T-helper 22 cell (primary cell): ENCODE results near the gene RMP24.
"Not testable (repeated sequence)": the region's sequence is repeated elsewhere in the genome, so short reads cannot be mapped to it uniquely, and the experiment has no call there.

ENCODE experiments used
- DNase-seq: peaks from one replicate; pipeline ENCODE4 v3.0.0-alpha.2; 2020; ENCODE audit warnings: low read depth

Gene RMP24

DNA sequence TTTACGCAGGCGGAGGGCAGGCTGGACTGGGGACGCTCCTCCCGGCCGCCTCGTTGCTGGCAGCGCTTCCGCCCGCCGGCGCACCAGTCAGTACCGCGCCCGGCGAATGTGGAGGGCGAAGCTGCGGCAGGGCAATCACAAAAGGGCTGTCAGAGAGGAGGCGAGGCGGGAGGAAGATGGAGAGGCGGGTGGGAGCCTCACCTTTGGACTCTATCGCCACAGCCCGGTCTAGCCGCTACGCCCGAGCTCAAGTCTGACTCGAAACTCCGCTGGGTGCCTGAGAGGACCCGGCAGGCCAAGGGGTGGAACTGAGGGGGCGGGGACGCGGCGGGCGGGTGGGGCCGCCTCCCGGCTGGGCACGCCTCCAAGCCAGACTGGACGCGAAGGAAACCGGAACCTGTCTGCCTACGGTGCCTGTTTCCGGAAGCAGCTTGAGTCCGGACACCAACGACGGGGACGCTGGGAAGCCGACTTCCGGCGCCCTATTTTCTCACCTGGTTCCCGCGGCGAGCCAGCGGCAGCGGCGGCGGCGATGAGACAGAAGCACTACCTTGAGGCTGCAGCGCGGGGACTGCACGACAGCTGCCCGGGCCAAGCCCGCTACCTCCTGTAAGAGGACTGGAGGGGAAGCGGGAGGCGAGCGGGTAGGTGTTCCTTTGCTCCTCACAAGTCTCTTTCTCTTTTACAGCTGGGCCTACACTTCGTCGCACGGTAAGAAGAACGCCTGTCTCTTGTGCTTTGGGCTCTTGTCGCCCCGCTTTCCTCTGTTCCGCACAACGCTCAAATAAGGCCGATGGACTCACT, at the start of gene RMP24:
Gene RMP24 (plus strand): TSS at position 483 of the 804 bp plus-strand sequence.
- DNase-seq, result peak; percentile 90

- DNase-seq, result no peak
These were observed 48.4 kb upstream of the RMP24 start for GRCh38 chr18:35923939-35924684.

- DNase-seq, result no peak
These were observed 45.6 kb upstream of the RMP24 start for GRCh38 chr18:35926884-35927283.

DNA sequence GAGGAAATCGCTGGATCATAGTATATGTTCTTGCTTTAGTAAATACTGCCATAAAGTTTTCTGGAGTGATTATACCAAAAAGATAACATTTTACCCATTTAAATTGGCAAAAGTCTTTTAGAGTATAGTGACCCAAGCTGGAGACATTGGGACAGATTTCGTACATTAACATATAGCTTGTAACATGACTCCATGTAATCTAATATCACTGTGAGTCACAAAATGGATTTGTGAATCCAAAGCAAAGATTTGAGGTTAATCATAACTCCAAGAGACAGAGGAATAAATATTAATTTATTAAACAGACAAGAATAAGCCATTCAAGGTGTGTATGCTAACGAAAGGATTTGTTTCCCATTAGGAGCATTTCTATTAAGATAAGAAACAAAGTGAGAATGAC, 45.0 kb upstream of the RMP24 start:
- DNase-seq, result no peak

DNA sequence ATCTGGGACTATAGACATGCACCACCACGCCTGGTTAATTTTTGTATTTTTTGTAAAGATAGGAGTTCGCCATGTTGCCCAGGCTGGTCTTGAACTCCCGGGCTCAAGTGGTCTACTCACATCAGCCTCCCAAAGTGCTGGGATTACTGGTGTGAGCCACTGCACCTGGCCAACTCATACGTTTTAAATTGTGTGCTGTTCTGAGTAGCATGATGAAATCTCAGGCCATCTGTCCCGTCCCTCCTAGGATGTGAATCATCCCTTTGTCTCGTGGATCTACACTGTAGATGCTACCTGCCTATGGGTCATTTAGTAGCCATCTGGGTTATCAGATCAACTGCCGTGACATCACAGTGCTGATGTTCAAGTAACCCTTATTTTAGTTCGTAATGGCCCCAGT, 38.5 kb upstream of the RMP24 start:
- no peak for DNase-seq

DNA sequence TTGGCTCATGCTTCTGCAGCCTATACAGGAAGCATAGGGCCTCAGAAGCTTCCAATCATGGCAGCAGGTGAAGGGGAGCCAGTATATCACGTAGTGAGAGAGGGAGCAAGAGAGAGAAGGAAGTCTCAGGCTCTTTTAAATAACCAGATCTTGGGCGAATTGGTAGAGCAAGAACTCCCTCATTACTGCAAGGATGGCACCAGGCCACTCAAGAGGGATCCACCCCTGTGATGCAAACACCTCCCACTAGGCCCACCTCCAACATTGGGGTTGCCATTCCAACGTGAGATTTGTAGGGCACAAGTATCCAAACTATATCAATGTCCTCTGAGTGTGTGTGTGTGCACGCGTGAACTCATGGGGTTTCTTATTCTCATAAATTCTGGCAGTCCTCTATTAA, 37.6 kb upstream of the RMP24 start:
- DNase-seq, result no peak

DNA sequence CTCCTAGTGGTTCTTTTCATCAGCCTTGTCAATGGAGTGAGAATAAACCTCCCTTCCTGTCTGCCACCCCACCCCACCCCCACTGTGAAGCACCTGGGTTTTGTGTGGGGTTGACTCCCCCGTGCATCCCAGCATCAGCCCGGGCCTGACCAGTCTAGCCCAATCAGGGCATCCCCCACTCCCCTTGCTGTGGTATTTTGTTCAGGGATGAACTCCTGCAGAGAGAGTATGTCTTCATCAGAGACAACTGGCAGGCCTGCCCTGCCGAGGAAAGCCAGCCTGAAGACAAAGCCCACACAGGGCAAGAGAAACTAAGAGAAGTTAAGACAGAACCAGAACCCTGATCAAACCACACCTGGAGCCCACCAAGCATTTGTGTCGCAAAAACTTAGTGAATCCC, 36.7 kb upstream of the RMP24 start:
- no peak for DNase-seq

- DNase-seq, result no peak
These were observed 35.5 kb upstream of the RMP24 start for GRCh38 chr18:35936951-35937350.

DNA sequence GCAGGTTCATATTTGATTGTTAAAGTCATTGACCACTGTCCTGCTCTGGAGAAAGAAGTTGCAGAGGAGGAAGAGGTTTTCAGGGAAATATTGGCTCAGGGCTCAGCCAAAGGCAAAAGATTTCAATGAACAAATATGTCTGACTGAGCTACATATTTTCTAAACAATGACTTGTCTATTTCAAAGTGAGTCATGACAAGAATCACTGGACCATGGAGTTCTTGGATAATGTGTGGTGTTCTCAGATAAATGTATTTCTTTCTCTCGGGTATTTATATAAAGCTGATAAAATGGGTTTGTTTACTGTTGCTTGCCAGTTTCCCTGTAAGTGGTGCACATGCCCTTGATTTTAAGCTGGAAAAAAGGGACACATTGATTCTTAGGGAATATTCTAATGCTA, 34.3 kb upstream of the RMP24 start:
- no peak for DNase-seq

DNA sequence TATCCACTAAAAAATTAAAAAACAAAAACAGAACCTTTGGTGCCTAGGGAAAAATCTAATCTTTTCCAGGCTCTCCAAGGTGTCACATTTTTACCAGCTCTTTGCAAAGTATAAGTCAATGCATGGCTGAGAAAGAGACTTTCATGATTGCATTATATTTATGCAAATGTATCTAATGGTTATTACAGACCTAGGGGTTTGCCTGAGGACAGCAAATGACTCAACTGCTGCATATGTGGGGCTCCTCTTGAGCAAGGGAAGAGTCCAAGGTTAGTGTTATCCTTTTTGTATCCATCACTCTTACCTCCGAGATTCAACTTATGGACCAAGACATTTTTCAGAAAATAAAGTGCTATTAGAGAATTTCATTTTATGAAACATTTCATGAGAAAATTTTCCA, 33.9 kb upstream of the RMP24 start:
- no peak for DNase-seq

GRCh38 chr18:35939138-35939537, 33.3 kb upstream of the RMP24 start:
- DNase-seq, result no peak

DNA sequence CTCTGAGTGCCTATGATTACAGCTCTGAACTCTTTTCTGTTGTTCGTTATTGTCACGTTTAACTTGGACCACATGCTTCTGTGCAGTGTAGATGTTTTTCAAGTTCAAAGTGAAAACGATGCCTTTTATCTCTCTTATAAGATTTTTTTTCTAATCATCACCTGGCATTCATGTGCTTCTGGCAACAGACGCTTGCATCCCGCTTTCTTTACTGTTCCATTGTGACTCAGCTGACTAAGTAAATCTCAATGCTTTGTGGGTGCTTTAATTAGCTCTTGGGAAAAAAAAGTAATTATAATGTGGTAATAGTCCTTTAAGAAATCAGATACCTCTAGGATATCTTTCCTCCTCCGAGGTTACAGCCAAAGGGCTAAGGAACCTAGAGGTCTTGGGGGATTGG, 31.2 kb upstream of the RMP24 start:
- no peak for DNase-seq

- no peak for DNase-seq
These were observed 30.3 kb upstream of the RMP24 start for GRCh38 chr18:35942133-35942532.

DNA sequence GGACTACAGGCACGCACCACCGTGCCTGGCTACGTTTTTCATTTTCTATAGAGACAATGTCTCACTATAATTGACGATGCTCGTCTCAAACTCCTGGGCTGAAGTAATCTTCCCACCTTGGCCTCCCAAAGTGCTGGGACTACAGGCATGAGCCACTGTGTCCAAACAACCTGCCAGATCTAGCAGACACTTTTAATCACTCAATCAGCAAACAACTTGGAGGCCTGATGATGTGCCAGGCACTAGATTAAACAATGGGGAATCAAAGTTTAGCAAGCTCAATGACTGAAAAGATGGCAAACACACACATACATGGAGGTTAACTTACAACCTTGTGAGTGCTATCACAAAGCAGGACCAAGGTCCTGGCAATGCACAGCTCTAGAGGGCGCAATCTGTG, 29.8 kb upstream of the RMP24 start:
- DNase-seq, result no peak

DNA sequence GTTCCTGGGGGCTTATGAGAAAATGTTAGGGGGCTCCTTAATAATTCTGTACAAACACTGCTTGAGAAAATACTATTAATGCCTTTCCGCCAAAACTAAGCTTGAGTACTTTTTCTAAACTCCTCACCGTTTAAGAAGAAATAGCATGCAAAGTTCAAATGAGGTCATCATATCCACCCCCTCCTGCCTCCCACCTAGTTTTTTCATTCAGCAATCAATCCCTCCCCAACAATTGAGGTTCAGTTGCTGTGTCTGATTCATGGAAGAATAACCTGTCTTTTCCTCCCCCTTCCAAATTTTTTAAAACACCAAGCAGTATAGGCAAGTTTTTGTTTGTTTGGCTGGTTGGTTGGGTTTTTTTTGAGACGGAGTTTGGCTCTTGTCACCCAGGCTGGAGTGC, 24.4 kb upstream of the RMP24 start:
- no peak for DNase-seq

DNA sequence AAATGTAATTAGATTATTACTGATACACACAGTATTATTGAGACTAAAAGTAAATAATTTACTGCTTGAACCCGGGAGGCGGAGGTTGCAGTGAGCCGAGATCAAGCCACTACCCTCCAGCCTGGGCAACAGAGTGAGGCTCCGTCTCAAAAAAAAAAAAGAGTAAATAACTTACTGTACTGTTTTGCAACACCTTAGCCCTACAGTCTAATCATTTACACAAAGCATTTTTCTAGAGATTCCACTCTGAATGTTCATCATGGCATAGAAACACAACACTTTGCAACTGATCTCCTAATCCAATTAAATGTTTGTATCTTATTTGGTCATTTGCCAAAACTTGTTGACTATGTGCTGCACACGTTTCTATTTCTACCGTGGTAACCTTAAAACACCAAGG, 23.4 kb upstream of the RMP24 start:
- no peak for DNase-seq

DNA sequence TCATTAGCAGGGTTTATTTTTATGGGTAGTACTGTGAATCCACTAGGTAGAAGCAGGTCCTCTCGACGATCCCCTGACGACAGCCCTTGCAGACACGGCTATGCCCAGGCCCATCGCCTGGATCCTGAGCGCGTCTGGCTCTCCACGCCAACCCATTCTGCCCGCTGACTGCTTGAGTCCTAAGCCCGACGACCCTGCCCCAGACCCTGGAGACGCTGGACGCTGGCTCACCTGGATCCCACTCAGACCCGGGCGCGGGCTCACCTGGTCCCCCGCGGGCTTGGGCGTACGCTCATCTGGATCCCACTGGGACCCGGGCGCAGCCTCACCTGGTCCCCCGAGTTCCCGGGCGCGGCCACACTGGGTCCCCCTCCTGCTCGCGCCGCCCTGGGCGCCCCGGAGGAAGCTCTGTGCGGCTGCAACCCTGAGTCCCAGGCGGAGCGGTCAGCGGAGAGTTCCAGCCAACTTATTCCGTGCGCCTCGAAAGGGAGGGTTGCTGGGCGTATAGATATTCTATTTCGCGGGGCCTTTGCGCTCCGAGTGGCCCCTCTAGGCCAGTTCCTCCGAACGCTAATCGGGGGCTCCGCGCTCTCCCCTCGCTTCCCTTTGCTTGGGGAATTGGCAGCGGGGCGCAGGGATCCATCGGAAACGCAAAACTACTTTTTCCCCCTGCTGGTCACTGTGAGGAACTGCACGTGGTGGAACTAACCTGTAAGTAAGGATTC, 22.4 kb upstream of the RMP24 start:
- DNase-seq, result peak; percentile 8

GRCh38 chr18:35950628-35950982, 21.9 kb upstream of the RMP24 start:
- no peak for DNase-seq

GRCh38 chr18:35953688-35954087, 18.8 kb upstream of the RMP24 start:
- DNase-seq, result no peak

DNA sequence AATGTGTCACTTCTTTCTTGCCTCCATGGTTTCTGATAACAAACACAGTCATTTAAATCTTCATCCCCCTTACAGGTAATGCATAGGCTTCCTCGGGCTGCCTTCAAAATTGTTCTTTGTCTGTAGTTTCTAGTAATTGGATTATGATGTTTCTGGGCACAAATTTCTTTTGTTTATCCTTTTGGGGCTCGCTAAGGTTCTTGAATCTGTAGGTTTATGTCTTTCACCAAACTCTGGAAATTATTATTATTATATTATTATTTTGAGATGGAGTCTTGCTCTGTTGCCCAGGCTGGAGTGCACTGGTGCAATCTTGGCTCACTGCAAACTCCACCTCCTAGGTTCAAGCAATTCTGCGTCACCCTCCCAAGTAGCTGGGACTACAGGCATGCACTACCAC, 16.3 kb upstream of the RMP24 start:
- no peak for DNase-seq

DNA sequence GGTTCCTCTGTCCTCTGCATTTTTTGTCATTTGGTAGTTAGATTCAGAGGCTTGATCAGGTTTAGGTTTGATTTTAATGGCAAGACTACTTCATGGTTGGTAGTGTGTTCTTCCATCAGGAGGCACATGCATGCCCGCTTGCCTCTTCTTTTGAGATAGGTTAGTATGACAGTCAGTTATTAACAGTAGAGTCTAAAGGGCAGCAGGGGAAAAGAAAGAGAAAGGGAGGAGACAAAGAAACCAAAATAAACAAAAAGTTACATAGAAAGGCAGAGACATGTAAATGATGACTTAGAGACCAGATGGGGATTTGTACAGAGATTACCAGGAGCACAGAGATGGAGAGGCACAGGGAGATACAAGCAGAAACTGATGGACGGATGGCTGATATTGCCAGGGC, 10.2 kb upstream of the RMP24 start:
- DNase-seq, result no peak

DNA sequence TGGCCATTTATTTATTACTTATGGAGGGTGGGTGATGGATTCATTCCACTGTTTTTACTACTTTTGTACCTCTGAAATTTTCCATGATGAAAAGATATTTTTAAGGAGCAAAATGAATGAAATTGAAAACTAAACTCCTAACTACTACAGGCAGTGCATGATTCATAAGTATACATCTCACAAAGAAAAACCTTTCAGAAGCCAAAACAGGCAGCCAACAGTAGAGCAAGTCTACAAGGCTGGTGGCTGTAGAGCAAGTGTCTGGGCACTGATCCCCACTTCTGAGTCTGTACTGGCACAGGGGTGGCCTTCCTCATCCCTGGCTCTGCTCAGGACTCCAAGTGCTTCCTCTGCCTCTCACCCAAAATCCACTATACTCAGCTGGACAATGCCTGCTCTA, 8.2 kb upstream of the RMP24 start:
- DNase-seq, result no peak

DNA sequence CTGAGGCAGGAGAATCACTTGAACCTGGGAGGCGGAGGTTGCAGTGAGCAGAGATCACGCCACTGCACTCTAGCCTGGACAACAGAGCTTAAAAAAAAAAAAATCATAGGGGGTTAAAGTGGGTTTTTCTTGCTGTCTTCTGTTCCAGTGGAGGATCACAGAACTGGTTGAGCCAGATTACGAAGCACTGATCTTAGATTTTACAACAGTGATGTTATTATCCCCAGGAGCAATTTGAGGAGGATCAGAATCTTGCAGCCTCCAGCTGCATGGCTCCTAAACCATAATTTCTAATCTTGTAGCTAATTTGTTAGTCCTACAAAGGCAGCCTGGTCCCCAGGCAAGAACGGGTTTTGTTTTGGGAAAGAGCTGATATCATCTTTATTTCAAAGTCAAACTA, 4.6 kb upstream of the RMP24 start:
- not testable (repeated sequence) for DNase-seq
